Diencephalon (tissue), 1 donor: Measurements from ENCODE around the gene CELSR1. TPM values are rescaled to one million over a fixed set of nuclear protein-coding genes. Genes with fewer than 3 reads are reported as not detected.

Experiments used
- total RNA-seq: library from RNA; depleted of rRNA; stranded (reverse); fragments of >200 nt; gene quantifications from one replicate; pipeline ENCODE4 v1.2.3, GENCODE V29; 2014

CELSR1 gene, protein sequence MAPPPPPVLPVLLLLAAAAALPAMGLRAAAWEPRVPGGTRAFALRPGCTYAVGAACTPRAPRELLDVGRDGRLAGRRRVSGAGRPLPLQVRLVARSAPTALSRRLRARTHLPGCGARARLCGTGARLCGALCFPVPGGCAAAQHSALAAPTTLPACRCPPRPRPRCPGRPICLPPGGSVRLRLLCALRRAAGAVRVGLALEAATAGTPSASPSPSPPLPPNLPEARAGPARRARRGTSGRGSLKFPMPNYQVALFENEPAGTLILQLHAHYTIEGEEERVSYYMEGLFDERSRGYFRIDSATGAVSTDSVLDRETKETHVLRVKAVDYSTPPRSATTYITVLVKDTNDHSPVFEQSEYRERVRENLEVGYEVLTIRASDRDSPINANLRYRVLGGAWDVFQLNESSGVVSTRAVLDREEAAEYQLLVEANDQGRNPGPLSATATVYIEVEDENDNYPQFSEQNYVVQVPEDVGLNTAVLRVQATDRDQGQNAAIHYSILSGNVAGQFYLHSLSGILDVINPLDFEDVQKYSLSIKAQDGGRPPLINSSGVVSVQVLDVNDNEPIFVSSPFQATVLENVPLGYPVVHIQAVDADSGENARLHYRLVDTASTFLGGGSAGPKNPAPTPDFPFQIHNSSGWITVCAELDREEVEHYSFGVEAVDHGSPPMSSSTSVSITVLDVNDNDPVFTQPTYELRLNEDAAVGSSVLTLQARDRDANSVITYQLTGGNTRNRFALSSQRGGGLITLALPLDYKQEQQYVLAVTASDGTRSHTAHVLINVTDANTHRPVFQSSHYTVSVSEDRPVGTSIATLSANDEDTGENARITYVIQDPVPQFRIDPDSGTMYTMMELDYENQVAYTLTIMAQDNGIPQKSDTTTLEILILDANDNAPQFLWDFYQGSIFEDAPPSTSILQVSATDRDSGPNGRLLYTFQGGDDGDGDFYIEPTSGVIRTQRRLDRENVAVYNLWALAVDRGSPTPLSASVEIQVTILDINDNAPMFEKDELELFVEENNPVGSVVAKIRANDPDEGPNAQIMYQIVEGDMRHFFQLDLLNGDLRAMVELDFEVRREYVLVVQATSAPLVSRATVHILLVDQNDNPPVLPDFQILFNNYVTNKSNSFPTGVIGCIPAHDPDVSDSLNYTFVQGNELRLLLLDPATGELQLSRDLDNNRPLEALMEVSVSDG (N-terminal part only)
- total RNA-seq = 4.4 TPM

DNA sequence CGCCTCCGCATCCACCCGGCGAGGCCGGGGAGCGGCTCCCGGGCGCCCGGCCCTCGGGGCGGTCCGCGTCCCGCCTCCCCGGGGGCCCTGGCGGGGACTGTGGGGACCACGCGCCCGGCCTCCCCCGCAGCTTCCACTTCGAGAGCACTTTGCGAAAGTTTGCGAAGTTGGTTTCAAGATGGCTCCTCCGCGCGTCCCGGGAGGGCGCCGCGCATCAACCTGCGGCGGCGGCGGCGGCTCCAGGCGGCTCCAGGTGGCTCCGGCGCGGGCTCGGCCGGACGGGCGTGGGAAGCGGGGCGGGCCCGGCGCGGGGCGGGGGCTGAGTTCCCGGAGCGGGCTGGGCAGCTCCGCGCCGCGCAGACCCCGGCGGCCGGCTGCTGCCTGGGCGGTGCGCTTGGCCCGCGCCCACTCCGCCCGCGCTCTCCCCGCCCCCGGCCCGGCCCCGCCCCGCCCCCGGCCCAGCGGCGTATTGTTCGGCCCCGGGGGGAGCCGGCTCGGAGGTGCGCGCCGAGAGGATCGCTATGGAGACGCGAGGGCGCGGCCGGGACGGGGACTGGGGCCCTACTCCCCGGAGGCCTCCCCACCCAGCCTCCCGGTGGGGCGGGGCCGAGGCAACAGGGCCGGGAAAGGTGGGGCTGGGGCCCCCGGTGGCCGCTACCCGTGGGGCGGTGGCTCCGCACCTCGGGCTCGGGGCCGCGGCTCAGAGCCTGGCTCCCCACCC, at the start of gene CELSR1:
Gene CELSR1, minus strand, starts transcription at position 396 of the 721 bp plus-strand sequence. CDS start 450 bp downstream, outside the sequence.

DNA sequence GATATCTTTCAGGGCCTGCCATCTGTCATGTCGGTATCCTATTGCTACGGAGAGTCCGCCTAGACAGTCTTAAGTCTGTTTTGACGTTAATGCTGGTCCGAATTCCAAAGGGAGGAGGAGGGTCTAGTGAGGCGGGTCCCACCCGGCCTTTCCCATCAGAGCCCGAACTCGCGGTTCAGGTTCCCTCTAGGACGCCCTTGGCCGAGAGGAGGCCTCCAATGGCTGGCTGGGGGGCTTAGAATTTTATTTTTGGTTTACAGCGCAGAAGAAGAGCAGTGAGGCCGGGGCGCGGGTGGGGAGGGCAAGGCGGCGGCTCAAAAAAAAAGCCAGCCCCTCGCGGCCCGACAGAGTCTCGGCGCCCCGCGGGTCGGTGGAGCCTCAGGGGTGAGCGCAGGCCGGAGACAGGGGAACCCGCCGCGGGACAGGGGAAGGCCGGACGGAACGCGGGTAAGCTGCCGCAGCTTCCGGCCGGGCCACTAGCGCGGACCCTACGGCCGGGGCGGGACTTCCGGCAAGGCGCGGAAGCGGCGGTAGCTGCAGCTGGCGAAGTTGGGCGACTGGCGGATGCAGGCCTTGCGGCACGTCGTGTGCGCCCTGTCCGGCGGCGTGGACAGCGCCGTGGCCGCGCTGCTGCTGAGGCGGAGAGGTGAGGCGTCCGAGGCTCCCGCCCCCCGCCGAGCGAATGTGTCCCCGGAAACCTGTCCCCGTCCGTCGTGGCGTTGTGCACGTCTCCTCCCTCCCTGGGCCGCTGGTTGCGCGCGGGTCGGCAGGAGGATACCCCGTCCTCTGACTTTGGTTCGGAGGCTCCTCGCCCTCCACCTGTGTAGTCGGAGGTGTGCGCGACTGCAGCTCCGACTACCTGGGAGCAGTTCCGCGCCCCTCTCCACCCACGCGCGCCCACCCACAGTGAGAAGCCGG, 202.0 kb downstream of the CELSR1 start, which contains the start of gene TRMU:
Gene TRMU, plus strand, starts transcription at position 514 of the 918 bp plus-strand sequence. Its CDS starts 51 bp downstream, at position 565.

Other genes starting within 250 kb of the CELSR1 start
- gene GTSE1, start 240.8 kb downstream of the CELSR1 start, total RNA-seq = 3.0 TPM
- 25.4 TPM for gene TRMU, start 201.9 kb downstream of the CELSR1 start, total RNA-seq
- 42.2 TPM for gene GRAMD4, start 82.8 kb upstream of the CELSR1 start, total RNA-seq
- 53.3 TPM for gene CERK, start 200.6 kb upstream of the CELSR1 start, total RNA-seq
- 8.5 TPM for gene TBC1D22A, start 225.0 kb upstream of the CELSR1 start, total RNA-seq